Stimulated activated CD4-positive, alpha-beta T cell treated with anti-CD3 and anti-CD28 coated beads, Interleukin-12 subunit alpha, Interleukin-12 subunit beta, amount 100 ng/mL, for 24 hours (primary cell): ENCODE results near the gene CRYBB3.
A peak's percentile ranks its signal among the peaks of the same experiment; 100 is the strongest.

Experiments
- DNase-seq, 2 experiments: peaks; one replicate each; pipeline ENCODE4 v3.0.0-alpha.2; 2020; ENCODE audit warnings: low read depth in 2 of 2

CRYBB3 gene

GRCh38 chr22:25199731-25200520 is at the start of gene CRYBB3:
CRYBB3 (plus strand) TSS chr22:25199858; CDS start chr22:25201397, 1,539 bp downstream.
- no peak for DNase-seq

GRCh38 chr22:25153961-25154666 is 45.5 kb upstream of the CRYBB3 start:
- DNase-seq, result no peak

- no peak for DNase-seq
Observed at GRCh38 chr22:25154667-25154999, 45.0 kb upstream of the CRYBB3 start.

GRCh38 chr22:25156736-25157135 is 42.9 kb upstream of the CRYBB3 start:
- no peak for DNase-seq

- no peak for DNase-seq
Observed at GRCh38 chr22:25159028-25159427, 40.6 kb upstream of the CRYBB3 start.

GRCh38 chr22:25160120-25160996 is 39.3 kb upstream of the CRYBB3 start:
- no peak for DNase-seq

GRCh38 chr22:25161017-25161915 is 38.4 kb upstream of the CRYBB3 start:
- DNase-seq, result no peak

GRCh38 chr22:25161916-25162530 is 37.6 kb upstream of the CRYBB3 start:
- DNase-seq, result no peak

GRCh38 chr22:25162561-25162960 is 37.1 kb upstream of the CRYBB3 start:
- DNase-seq, result no peak

GRCh38 chr22:25165785-25166184 is 33.9 kb upstream of the CRYBB3 start:
- no peak for DNase-seq

GRCh38 chr22:25166266-25167040 is 33.2 kb upstream of the CRYBB3 start:
- no peak for DNase-seq

GRCh38 chr22:25167082-25167481 is 32.6 kb upstream of the CRYBB3 start:
- no peak for DNase-seq

GRCh38 chr22:25167834-25168601 is 31.6 kb upstream of the CRYBB3 start:
- DNase-seq, result no peak

GRCh38 chr22:25169278-25170031 is 30.2 kb upstream of the CRYBB3 start:
- DNase-seq, result no peak

GRCh38 chr22:25170426-25170980 is 29.2 kb upstream of the CRYBB3 start:
- no peak for DNase-seq

- DNase-seq, result peak in 1 of 2 experiments; percentile 3
Observed at GRCh38 chr22:25172153-25172552, 27.5 kb upstream of the CRYBB3 start.

GRCh38 chr22:25174156-25174887 is 25.3 kb upstream of the CRYBB3 start:
- DNase-seq, result no peak
